Neural cell (in vitro differentiated cells): Measurements from ENCODE around the gene SENP5.

Source experiments
- CTCF ChIP-seq: fragments of 450-650 bp; IDR thresholded peaks from 2 replicates; pipeline ENCODE4 v1.5.1; 2014; ENCODE audit warnings: antibody characterized with exemption, mild to moderate bottlenecking, moderate library complexity; ENCODE audit not compliant: poor library complexity, severe bottlenecking
- EP300 ChIP-seq: fragments of 450-650 bp; conservative IDR thresholded peaks from 2 replicates; pipeline ENCODE4 v1.6.1; 2014; ENCODE audit warnings: antibody characterized with exemption, mild to moderate bottlenecking, moderate library complexity; ENCODE audit not compliant: poor library complexity, severe bottlenecking
- EZH2 ChIP-seq: fragments of 200-600, 300-800 bp; shearing (Covaris generic), sonication (generic); IDR thresholded peaks from 2 replicates; pipeline ENCODE4 v1.6.1; 2014; ENCODE audit warnings: antibody characterized with exemption, low read length, borderline replicate concordance, mild to moderate bottlenecking; ENCODE audit not compliant: insufficient read depth, poor library complexity, severe bottlenecking
- MXI1 ChIP-seq: fragments of 450-650 bp; conservative IDR thresholded peaks from 2 replicates; pipeline ENCODE4 v1.6.1; 2014; ENCODE audit warnings: antibody characterized with exemption, mild to moderate bottlenecking; ENCODE audit not compliant: poor library complexity, severe bottlenecking
- POLR2AphosphoS5 ChIP-seq: IDR thresholded peaks from 2 replicates; pipeline ENCODE4 v1.6.1; 2012
- RAD21 ChIP-seq: fragments of 450-650 bp; conservative IDR thresholded peaks from 2 replicates; pipeline ENCODE4 v1.6.1; 2014; ENCODE audit warnings: antibody characterized with exemption, mild to moderate bottlenecking, moderate library complexity
- REST ChIP-seq: IDR thresholded peaks from 2 replicates; pipeline ENCODE4 v1.6.1; 2012; ENCODE audit warnings: borderline replicate concordance
- SMC3 ChIP-seq: fragments of 450-650 bp; conservative IDR thresholded peaks from 2 replicates; pipeline ENCODE4 v1.6.1; 2014; ENCODE audit warnings: antibody characterized with exemption, mild to moderate bottlenecking, moderate library complexity; ENCODE audit not compliant: poor library complexity
- TAF1 ChIP-seq: IDR thresholded peaks from 2 replicates; pipeline ENCODE4 v1.6.1; 2012; ENCODE audit warnings: low read depth

- TF ChIP-seq CTCF (no peak), TAF1 (no peak), EZH2 (no peak), MXI1 (no peak), POLR2AphosphoS5 (no peak), SMC3 (no peak), RAD21 (no peak), REST (no peak), EP300 (no peak)
These were observed 68.6 kb downstream of the SENP5 start for GRCh38 chr3:196936288-196936687.
